ENCODE data around the gene BCKDK.
"Not testable (repeated sequence)": the region's sequence is repeated elsewhere in the genome, so short reads cannot be mapped to it uniquely, and the experiment has no call there.

The BCKDK gene

GRCh38 chr16:31144418-31144817, 36.2 kb downstream of the BCKDK start:
- not testable (repeated sequence) for DNase-seq

GRCh38 chr16:31145398-31145990, 37.3 kb downstream of the BCKDK start:
- DNase-seq = no peak

- no peak for DNase-seq
Measured at GRCh38 chr16:31147574-31147973, 39.4 kb downstream of the BCKDK start.

GRCh38 chr16:31148281-31148728, 40.1 kb downstream of the BCKDK start:
- peak in 1 of 2 donors; percentile 11 for DNase-seq

DNA sequence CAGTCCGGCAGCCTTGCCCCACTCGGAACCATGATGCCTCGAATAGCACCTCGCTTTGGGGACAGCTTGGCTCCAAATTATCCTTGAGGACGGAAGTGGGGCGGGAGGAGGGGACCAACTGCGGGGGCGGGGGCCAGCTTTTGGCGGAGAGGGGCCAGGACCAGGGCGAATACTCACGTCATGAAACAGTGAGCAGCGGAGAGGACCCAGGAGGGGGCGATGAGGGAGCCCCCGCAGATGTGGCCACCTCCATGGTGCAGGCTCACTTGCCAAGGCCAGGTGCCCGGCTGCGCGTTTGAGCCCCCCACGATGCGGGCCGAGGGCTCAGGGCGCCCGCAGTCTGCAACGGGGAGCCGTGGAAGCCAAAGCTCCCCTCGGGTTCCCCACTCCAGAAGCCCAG, 40.7 kb downstream of the BCKDK start:
- no peak for DNase-seq

DNA sequence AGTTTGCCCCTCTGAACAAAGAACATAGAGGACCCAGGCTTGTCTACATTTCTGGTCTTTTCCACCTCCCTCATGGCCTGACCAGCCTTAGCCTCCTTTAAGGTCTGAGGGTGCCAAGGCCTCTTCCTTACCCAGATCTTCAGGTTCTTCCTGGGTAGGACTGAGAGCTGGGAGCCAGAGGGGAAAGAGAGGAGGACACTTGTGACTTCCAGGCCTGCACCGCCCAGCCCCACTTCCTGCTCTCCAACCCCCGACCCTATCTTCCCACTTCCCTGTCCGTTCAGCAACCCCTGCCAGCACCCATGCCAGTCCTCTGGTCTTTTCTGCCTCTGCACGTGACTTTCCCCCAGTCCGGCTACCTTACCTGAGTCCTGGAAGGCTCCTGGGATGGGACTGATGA, 41.1 kb downstream of the BCKDK start:
- DNase-seq = no peak

- DNase-seq = no peak
Measured at GRCh38 chr16:31149894-31150890, 42.0 kb downstream of the BCKDK start, which contains the start of gene PRSS36. Gene PRSS36 (minus strand): TSS chr16:31150066. CDS start chr16:31150035, 31 bp downstream.

DNA sequence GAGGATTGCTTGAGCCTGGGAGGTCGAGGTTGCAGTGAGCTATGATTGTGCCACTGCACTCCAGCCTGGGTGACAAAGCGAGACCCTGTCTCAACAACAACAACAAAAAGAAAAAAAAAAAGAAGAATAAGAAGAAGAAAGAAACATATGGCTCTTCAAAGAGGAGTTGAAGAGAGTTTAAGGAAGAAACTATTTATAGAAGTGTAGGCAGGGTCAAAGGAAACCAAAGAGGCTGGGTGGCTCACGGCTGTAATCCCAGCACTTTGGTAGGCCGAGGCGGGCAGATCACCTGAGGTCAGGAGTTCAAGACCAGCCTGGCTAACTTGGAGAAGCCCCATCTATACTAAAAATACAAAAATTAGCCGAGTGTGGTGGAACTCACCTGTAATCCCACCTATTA, 42.8 kb downstream of the BCKDK start:
- DNase-seq = not testable (repeated sequence)

GRCh38 chr16:31157136-31157535, 49.0 kb downstream of the BCKDK start:
- no peak for DNase-seq

All from stimulated activated CD4-positive, alpha-beta T cell treated with anti-CD3 and anti-CD28 coated beads, Interleukin-2, amount 100 ng/mL, for 24 hours (primary cell).